ENCODE data around the gene AGO1. TPM values are rescaled to one million over a fixed set of nuclear protein-coding genes. Genes with fewer than 3 reads are reported as not detected.

The AGO1 gene
- total and polyA plus RNA-seq, 2 of the 8 experiments (the other 6 are each of a cell fraction or from before 2014, with no cell fraction given), result 15.1 to 73.7 TPM

DNA sequence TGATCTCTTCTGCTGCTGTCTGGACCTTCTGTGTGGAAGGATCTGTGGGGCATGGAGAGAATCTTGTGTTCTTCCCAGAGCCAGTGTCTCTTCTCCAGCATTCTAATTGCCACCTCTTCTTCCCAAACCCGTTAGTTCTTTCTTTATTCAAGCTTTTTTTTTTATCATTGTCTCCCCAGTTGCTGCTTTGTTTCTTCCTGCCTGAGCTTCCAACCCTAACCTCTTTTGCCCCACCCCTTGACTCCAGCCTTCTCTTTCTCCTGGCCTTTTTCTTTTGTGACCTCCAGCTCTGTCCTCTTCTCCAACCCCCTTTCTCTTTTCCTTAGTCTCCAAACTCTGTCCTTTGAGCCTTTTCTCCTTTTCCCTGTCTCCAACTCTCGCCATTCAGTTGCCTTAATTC is 4.5 kb downstream of the AGO1 start:
- no peaks in the 10 kb centered on the region for H3K9me3 ChIP-seq (ENCODE audit: insufficient read depth in 2 of 2, low read depth in 1 of 2, low read length in 1 of 2)
- no peak overlapping the region; the same call in 1 of the 2 replicates for H2AK5ac ChIP-seq (ENCODE audit: low read depth, low read length)
- H3K23me2 ChIP-seq (ENCODE audit: low read depth, low read length), result peaks cover 10% of the 10 kb centered on the region
- H4K20me1 ChIP-seq (replicated peaks in 1 of 2; ENCODE audit: control insufficient read depth in 1 of 2, insufficient read depth in 2 of 2, low read length in 2 of 2), result peaks cover 23 to 25% of the 10 kb centered on the region in 2 experiments
- peaks cover 12% of the 10 kb centered on the region for H3K79me1 ChIP-seq (ENCODE audit: low read depth, low read length)
- no peak overlapping the region for H3K4me3 ChIP-seq (ENCODE audit: extremely low read depth in 1 of 4, insufficient read depth in 2 of 4, low read depth in 3 of 4, low read length in 4 of 4)
- FAIRE-seq (no peak), DNase-seq (ENCODE audit: low read depth in 1 of 2, low spot score in 2 of 2) (no peak)
- no peak overlapping the region for H2BK120ac ChIP-seq (replicated peaks; ENCODE audit: low read depth, low read length)
- H2BK12ac ChIP-seq (ENCODE audit: low read depth, low read length), result no peak overlapping the region
- no peak overlapping the region for H3K56ac ChIP-seq (replicated peaks; ENCODE audit: insufficient read length, low read depth, low read length)
- H2AFZ ChIP-seq (ENCODE audit: low read length), result no peak overlapping the region
- H2BK5ac ChIP-seq (ENCODE audit: low read depth, low read length), result peak overlapping the region; percentile 12; the same call in 1 of the 2 replicates
- H4K8ac ChIP-seq (ENCODE audit: extremely low read depth, insufficient read depth, low read length), result no peak overlapping the region
- no peak overlapping the region for H4K91ac ChIP-seq (replicated peaks; ENCODE audit: insufficient read length, low read length)
- CTCF ChIA-PET (ENCODE audit: partially characterized antibody), result interaction anchor here (1.0 to 3.4 kb wide), 5 partner anchors 9 to 35 kb away, joined by 3 to 12 read pairs (median 3); no protein-coding TSS in a partner anchor
- peak overlapping the region; percentile 43; the same call in 1 of the 2 replicates for H2BK20ac ChIP-seq (ENCODE audit: low read length)
- 74% methylated on average over 2 of the region's 2 CpGs; no CpG with 5 or more reads in 1 of the 2 experiments for WGBS, 2 experiments (ENCODE audit: extremely low coverage in 1 of 2, insufficient coverage in 1 of 2, insufficient read length in 1 of 2, insufficient replicate concordance in 2 of 2, low coverage in 1 of 2, low lambda C conversion rate in 2 of 2, missing lambda C conversion rate in 1 of 2)
- no peak overlapping the region; the same call in 1 of the 2 replicates for H3K18ac ChIP-seq (ENCODE audit: extremely low read depth, low read length)
- no peak overlapping the region for H3K27ac ChIP-seq (ENCODE audit: low read depth, low read length)
- H3K36me3 ChIP-seq (ENCODE audit: control insufficient read depth in 2 of 4, insufficient read depth in 4 of 4, low read length in 3 of 4), result peaks cover 3 to 24% (median 11%) of the 10 kb centered on the region in 4 experiments; a peak in 7 of 8 replicates
- H2BK15ac ChIP-seq (ENCODE audit: low read length), result no peak overlapping the region
- TF ChIP-seq JUND (IDR thresholded peaks at IDR 0.05; ENCODE audit: low read length) (no peak), JUN (IDR thresholded peaks at IDR 0.05; ENCODE audit: low read depth, low read length) (no peak), EGR1 (IDR thresholded peaks at IDR 0.05; ENCODE audit: borderline replicate concordance, low read depth, low read length) (no peak), CREB1 (IDR thresholded peaks at IDR 0.05) (no peak), BACH1 (IDR thresholded peaks at IDR 0.05; ENCODE audit: low read length) (no peak), BCL11A (IDR thresholded peaks at IDR 0.05; ENCODE audit: low read depth in 2 of 2, low read length in 2 of 2) (no peak), E2F6 (IDR thresholded peaks at IDR 0.05) (no peak), CHD1 (IDR thresholded peaks at IDR 0.05; ENCODE audit: low read depth, low read length) (no peak), SIRT6 (IDR thresholded peaks at IDR 0.05; ENCODE audit: low read length) (no peak), POLR2A (IDR thresholded peaks at IDR 0.05; ENCODE audit: control extremely low read depth in 1 of 2, low read depth in 2 of 2, low read length in 2 of 2) (no peak), GTF2F1 (IDR thresholded peaks at IDR 0.05; ENCODE audit: borderline replicate concordance, low read depth, low read length) (no peak)
- TF ChIP-seq, protein P1, sequence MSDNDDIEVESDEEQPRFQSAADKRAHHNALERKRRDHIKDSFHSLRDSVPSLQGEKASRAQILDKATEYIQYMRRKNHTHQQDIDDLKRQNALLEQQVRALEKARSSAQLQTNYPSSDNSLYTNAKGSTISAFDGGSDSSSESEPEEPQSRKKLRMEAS (IDR thresholded peaks at IDR 0.05), result no peak
- POLR2A ChIA-PET (ENCODE audit: partially characterized antibody), result interaction anchor here (0.9 to 3.2 kb wide), 2 partner anchors 12 to 43 kb away, joined by 3 to 17 read pairs; partner anchors contain the start of gene AGO3
- H3K9ac ChIP-seq (replicated peaks in 1 of 4; ENCODE audit: extremely low read depth in 1 of 4, low read depth in 3 of 4, low read length in 3 of 4), result no peak overlapping the region
- no peak overlapping the region for H3K14ac ChIP-seq (ENCODE audit: insufficient read length)
- H3K23ac ChIP-seq (ENCODE audit: insufficient read length), result no peak overlapping the region
- H3K79me2 ChIP-seq (ENCODE audit: control insufficient read depth in 1 of 2, insufficient read depth in 2 of 2, low read length in 2 of 2), result peaks cover 16 to 50% of the 10 kb centered on the region in 2 experiments
- H3K27me3 ChIP-seq (replicated peaks in 1 of 4; ENCODE audit: control insufficient read depth in 3 of 4, extremely low read depth in 1 of 4, insufficient read depth in 3 of 4, low read length in 3 of 4), result peaks cover 0 to 1% (median under 1%) of the 10 kb centered on the region in 4 experiments; a peak in 1 of 7 replicates
- peak overlapping the region; percentile 75 to 97 for H3K4me2 ChIP-seq (ENCODE audit: insufficient read depth in 1 of 2, low read depth in 2 of 2, low read length in 2 of 2)
- no peak overlapping the region for H4K5ac ChIP-seq (ENCODE audit: insufficient read length, low read depth, low read length)
- peaks cover 14 to 31% (median 28%) of the 10 kb centered on the region in 4 experiments for H3K4me1 ChIP-seq (replicated peaks in 1 of 4; ENCODE audit: control insufficient read depth in 3 of 4, insufficient read depth in 4 of 4, low read length in 3 of 4)
- no peak overlapping the region for H3K4ac ChIP-seq (replicated peaks; ENCODE audit: insufficient read length, low read depth, low read length)
